HepG2 (cell line): Measurements from ENCODE around the gene GRAMD1B. TPM values are rescaled to one million over a fixed set of nuclear protein-coding genes. Genes with fewer than 3 reads are reported as not detected.

Experiments
- NPAS2 ChIP-seq: sonication (generic); formaldehyde crosslinking; IDR thresholded peaks from 2 replicates; pipeline ENCODE4 v1.8.0; 2022; ENCODE audit warnings: mild to moderate bottlenecking, missing genetic modification reagents, borderline replicate concordance
- YY1 ChIP-seq: IDR thresholded peaks from 2 replicates; pipeline ENCODE4 v1.6.1; 2011; ENCODE audit warnings: low read length, low read depth, moderate library complexity, mild to moderate bottlenecking; ENCODE audit not compliant: insufficient read depth, insufficient replicate concordance
- ZNF143 ChIP-seq: sonication (generic); formaldehyde crosslinking; IDR thresholded peaks from 2 replicates; pipeline ENCODE4 v1.4.0; 2020; ENCODE audit warnings: missing genetic modification reagents
- polyA plus RNA-seq, 8 experiments: library from polyadenylated mRNA; depleted of rRNA in 3 of 8; stranded (reverse) in 7 of 8; unstranded in 1 of 8; fragments of >200 nt; fragmentation: Illumina TruSeq in 4 of 8; extraction: Trizol in 4 of 8; gene quantifications; 2 replicates each; pipeline versions ENCODE4 v1.2.1 to v1.2.3, GENCODE V29; 2011 to 2016; ENCODE audit warnings: low read depth in 4 of 8, missing spikeins in 1 of 8, mixed read lengths in 1 of 8; ENCODE audit not compliant: insufficient read depth in 1 of 8
- total RNA-seq, 5 experiments: library from RNA; depleted of rRNA; stranded (reverse); fragments of >200 nt; fragmentation: Illumina TruSeq; extraction: Trizol; gene quantifications; 2 replicates each; pipeline ENCODE4 v1.2.3, GENCODE V29; 2016; ENCODE audit warnings: low read depth in 1 of 5
- TF ChIP-seq, protein P1 (sequence below): sonication (generic); formaldehyde crosslinking; IDR thresholded peaks from 2 replicates; pipeline ENCODE4 v1.8.0; 2022; ENCODE audit warnings: mild to moderate bottlenecking, missing genetic modification reagents, borderline replicate concordance
- TF ChIP-seq, protein P2 (sequence below): sonication (generic); formaldehyde crosslinking; IDR thresholded peaks from 2 replicates; pipeline ENCODE4 v1.9.0; 2021; ENCODE audit warnings: missing genetic modification reagents, borderline replicate concordance
- TF ChIP-seq, protein P3 (sequence below): sonication (generic); formaldehyde crosslinking; IDR thresholded peaks from 2 replicates; pipeline ENCODE4 v1.4.0; 2020; ENCODE audit warnings: low read depth, mild to moderate bottlenecking, missing genetic modification reagents
- TF ChIP-seq, protein P4 (sequence below): IDR thresholded peaks from 2 replicates; pipeline ENCODE4 v1.6.1; 2016; ENCODE audit warnings: missing biosample characterization, missing genetic modification reagents, low read depth

GRAMD1B gene
- total and polyA plus RNA-seq, 2 of the 13 experiments (the other 11 are each of a cell fraction or from before 2014, with no cell fraction given) = 0.12 TPM; not detected in 1

DNA sequence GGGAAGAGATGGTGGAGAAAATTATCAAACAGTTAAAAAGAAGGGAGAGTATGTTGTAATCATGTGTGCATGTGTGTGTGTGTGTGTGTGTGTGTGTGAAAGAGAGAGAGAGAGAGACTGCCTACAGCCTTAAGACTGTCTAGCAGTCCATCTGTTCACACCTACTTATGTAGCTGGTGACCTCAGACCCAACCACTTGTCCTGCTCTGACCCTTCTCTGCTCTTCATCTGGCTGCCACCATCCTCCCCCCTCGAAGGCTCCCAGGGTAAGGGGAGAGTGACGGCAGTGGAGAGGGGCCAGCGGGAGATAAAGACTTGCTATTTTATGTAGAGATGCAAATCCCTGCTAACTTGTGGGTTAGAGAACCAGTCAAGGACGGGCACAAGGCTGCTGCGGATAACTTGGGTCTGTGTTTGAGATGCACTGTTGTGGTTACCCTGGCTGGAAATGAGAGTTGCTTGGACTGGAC lies 24.9 kb upstream of the GRAMD1B start (continued):
- TF ChIP-seq, protein P1, sequence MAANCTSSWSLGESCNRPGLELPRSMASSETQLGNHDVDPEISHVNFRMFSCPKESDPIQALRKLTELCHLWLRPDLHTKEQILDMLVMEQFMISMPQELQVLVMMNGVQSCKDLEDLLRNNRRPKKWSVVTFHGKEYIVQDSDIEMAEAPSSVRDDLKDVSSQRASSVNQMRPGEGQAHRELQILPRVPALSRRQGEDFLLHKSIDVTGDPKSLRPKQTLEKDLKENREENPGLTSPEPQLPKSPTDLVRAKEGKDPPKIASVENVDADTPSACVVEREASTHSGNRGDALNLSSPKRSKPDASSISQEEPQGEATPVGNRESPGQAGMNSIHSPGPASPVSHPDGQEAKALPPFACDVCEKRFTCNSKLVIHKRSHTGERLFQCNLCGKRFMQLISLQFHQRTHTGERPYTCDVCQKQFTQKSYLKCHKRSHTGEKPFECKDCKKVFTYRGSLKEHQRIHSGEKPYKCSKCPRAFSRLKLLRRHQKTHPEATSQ = no peak
- TF ChIP-seq YY1 = no peak
- TF ChIP-seq, protein P2, sequence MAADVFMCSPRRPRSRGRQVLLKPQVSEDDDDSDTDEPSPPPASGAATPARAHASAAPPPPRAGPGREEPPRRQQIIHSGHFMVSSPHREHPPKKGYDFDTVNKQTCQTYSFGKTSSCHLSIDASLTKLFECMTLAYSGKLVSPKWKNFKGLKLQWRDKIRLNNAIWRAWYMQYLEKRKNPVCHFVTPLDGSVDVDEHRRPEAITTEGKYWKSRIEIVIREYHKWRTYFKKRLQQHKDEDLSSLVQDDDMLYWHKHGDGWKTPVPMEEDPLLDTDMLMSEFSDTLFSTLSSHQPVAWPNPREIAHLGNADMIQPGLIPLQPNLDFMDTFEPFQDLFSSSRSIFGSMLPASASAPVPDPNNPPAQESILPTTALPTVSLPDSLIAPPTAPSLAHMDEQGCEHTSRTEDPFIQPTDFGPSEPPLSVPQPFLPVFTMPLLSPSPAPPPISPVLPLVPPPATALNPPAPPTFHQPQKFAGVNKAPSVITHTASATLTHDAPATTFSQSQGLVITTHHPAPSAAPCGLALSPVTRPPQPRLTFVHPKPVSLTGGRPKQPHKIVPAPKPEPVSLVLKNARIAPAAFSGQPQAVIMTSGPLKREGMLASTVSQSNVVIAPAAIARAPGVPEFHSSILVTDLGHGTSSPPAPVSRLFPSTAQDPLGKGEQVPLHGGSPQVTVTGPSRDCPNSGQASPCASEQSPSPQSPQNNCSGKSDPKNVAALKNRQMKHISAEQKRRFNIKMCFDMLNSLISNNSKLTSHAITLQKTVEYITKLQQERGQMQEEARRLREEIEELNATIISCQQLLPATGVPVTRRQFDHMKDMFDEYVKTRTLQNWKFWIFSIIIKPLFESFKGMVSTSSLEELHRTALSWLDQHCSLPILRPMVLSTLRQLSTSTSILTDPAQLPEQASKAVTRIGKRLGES (CRISPR knock-in tag) = no peak
- TF ChIP-seq, protein P3, sequence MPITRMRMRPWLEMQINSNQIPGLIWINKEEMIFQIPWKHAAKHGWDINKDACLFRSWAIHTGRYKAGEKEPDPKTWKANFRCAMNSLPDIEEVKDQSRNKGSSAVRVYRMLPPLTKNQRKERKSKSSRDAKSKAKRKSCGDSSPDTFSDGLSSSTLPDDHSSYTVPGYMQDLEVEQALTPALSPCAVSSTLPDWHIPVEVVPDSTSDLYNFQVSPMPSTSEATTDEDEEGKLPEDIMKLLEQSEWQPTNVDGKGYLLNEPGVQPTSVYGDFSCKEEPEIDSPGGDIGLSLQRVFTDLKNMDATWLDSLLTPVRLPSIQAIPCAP (CRISPR knock-in tag) = no peak
- TF ChIP-seq NPAS2 = no peak
- no peak for TF ChIP-seq ZNF143
- TF ChIP-seq, protein P4, sequence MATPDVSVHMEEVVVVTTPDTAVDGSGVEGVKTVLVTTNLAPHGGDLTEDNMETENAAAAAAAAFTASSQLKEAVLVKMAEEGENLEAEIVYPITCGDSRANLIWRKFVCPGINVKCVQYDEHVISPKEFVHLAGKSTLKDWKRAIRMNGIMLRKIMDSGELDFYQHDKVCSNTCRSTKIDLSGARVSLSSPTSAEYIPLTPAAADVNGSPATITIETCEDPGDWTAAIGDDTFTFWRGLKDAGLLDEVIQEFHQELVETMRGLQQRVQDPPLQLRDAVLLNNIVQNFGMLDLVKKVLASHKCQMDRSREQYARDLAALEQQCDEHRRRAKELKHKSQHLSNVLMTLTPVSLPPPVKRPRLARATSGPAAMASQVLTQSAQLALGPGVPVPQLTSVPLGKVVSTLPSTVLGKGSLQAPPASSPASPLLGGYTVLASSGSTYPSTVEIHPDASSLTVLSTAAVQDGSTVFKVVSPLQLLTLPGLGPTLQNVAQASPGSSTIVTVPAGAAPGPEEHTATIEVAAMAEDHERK = no peak
- TF ChIP-seq, all 625 proteins: peak for 0
